HG02571 (cell line): ENCODE measurements around the gene MCM8.
"Not testable (repeated sequence)": the region's sequence is repeated elsewhere in the genome, so short reads cannot be mapped to it uniquely, and the experiment has no call there.

Source experiments
- ATAC-seq: cut with Tn5 transposase; IDR thresholded peaks from one replicate; pipeline ENCODE4 v1.9.1; 2021; ENCODE audit warnings: mild to moderate bottlenecking, moderate library complexity; ENCODE audit not compliant: unreplicated experiment

Gene MCM8

GRCh38 chr20:5999783-6000182 is 49.3 kb downstream of the MCM8 start:
- no peak for ATAC-seq

DNA sequence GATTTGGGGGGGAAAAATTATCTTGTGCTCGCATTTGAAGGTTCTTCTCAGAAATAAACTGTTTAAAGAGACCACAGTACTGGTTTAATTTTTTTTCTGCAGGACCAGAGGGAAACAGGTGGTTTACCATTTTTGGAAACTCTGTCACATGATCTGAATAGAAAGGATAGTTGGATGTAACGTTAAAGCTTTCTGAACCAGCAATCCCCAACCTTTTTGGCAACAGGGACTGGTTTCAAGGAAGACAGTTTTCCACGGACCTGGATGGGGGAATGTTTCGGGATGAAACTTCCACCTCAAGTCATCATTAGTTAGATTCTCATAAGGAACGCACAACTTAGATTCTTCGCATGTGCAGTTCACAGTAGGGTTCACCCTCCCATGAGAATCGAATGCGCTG is 50.4 kb downstream of the MCM8 start:
- ATAC-seq, result no peak

DNA sequence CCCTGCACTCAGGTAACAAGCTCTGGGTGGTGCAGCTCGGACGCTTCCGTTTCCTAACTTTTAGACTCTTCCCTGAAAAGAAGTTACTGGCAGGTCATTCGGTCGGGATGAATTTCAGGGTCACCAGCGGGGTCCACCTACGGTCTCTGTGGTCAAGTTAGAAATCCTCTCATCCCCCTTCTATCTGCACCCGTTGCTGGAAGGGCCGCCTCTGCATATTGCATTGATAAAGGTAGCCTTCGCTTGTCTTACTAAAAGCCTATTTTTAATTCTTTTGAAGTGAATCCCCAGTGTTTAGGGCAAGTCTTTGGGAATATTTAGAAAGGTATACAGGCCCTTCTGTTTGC is 56.1 kb downstream of the MCM8 start:
- no peak for ATAC-seq

GRCh38 chr20:6007094-6007528 is 56.7 kb downstream of the MCM8 start:
- ATAC-seq, result no peak

DNA sequence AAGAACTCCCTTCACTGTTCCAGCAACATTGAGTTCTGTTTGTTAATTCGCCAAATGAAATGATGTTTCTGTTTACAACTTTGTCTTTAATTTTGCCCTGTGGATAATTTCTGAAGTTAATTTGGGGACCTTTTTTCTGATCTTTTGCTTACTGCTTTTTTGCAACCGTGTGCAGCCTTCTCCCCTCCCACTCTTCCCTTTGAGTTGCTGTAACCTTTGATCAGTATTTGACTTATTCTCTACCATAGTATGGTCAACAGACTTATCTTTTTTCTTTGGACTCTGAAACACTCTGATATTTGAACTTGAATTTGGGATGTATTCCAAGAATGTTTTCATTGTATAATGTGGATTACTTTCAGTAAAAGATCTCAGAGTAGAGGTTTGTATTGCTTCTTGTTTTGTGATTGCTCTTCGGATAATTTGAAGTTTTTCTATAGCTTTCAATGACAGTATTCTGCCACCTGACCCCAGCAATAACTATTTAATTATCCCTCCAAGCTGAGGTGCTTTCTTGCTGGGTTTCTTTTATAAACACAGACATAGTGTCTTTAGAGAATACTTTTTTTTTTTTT is 57.2 kb downstream of the MCM8 start:
- no peak for ATAC-seq

GRCh38 chr20:6008254-6008653 is 57.8 kb downstream of the MCM8 start:
- ATAC-seq, result no peak

- no peak for ATAC-seq
Measured at GRCh38 chr20:6012179-6012578, 61.7 kb downstream of the MCM8 start.

- ATAC-seq, result no peak
Measured at GRCh38 chr20:6014017-6014416, 63.6 kb downstream of the MCM8 start.

- ATAC-seq, result no peak
Measured at GRCh38 chr20:6014957-6015356, 64.5 kb downstream of the MCM8 start.

DNA sequence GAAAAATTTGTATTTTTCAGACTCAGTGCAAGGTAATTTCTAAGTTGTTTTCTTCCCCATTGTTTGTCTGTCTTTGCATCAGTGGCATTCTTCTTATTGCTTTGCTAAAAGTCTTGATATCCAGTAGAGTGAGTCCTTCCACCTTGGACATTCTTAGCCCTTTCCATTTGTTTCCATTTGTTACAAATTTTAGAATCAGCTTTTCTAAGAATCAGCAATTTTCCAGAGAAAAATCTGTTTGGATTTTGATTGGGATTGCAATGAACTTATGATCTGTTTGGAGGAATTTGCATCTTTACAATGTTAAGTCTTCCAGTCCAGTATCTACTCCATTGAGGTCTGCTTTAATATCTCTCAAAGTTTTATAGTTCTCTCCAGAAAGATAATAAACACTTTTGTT is 67.0 kb downstream of the MCM8 start:
- ATAC-seq, result no peak

DNA sequence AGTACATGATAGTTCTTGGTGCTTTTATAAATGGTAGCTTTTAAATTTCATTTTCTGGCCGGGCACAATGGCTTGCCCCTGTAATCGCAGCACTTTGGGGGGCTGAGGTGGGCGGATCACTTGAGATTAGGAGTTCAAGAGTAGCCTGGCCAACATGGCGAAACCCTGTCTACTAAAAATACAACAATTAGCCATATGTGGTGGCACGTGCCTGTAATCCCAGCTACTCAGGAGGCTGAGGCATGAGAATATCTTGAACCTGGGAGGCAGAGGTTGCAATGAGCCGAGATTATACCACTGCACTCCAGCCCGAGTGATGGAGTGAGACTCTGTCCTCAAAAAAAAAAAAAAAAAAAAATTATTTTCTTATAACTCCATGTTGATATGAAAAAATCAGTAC is 67.4 kb downstream of the MCM8 start:
- no peak for ATAC-seq

DNA sequence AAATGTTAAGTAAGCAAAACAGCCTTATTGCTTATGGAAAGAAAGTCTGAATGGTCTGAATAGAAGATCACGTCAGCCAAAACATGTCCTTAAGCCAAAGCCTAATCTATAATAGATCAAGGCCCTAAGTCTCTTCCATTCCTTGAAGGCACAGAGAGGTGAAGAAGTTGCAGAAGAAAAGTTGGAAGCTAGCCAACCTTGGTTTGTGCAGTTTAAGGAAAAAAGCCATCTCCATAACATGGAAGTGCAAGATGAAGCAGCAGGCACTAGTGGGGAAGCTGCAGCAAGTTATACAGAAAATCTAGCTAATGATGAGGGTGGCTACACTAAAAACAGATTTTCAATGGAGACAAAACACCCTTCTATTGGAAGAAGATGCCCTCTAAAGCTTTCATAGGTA is 74.3 kb downstream of the MCM8 start:
- no peak for ATAC-seq

DNA sequence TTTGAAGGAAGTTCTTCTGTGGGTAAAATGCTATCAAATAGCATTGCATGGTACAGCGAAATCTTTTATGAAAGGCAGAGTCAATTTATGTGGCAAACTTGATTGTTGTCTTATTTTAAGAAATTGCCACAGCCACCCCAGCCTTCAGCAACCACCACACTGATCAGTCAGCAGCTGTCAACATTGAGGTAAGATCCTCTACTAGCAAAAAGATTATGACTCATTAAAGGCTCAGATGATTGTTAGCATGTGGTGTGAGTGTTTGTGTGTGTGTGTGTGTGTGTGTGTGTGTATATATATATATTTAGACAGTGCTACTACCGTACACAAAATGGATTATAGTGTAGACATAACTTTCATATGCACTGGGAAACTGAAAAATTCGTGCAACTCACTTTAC is 75.6 kb downstream of the MCM8 start:
- no peak for ATAC-seq

DNA sequence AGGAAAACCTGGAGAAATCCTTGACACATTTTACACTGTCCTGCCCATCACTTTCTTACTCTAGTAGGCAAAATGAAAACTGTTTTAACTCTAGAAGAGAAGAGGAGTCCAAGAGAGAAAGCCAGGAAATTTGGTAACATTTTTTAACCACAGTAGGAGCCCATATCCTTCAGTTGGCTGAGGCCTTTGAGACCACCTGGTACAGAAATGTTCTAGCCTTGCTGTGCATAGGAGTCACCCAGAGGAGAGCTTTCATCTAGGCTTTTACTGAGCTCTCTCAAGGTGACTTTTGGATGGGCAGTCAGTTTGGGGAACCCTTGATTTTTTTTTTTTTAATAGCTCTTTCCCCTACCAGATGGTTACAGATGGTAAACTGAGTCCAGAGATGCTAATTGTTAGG is 78.4 kb downstream of the MCM8 start:
- ATAC-seq, result no peak

GRCh38 chr20:6029538-6029937 is 79.1 kb downstream of the MCM8 start:
- ATAC-seq, result no peak

- ATAC-seq, result no peak
Measured at GRCh38 chr20:6030453-6031080, 80.1 kb downstream of the MCM8 start.

GRCh38 chr20:6032907-6033306 is 82.5 kb downstream of the MCM8 start:
- ATAC-seq, result not testable (repeated sequence)

- no peak for ATAC-seq
Measured at GRCh38 chr20:6034134-6034969, 83.9 kb downstream of the MCM8 start.

GRCh38 chr20:6036213-6036612 is 85.8 kb downstream of the MCM8 start:
- ATAC-seq, result no peak

DNA sequence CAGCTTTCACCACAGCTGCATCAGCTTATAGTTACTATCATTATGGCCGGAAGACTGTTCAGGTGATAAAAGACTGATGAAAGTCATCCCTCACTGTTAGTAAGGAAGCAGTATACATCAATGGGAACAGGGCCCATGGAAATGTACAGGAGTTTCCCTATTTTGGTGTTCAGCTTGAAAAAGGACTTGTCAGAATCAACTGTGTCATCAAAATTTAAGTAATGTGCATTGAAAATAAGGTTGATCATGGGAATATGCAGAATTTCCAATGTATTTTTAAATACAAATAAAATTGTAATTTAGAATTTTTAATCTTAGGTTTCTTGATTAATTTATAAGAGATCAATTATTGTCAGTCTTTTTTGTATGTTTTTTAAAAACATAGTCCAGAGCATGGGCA is 86.6 kb downstream of the MCM8 start:
- ATAC-seq, result no peak

GRCh38 chr20:6038256-6038655 is 87.8 kb downstream of the MCM8 start:
- no peak for ATAC-seq

- no peak for ATAC-seq
Measured at GRCh38 chr20:6039766-6040165, 89.3 kb downstream of the MCM8 start.
